Gastrocnemius medialis (tissue), 4 donors: ENCODE measurements around the gene ASB6.

Experiments used
- POLR2A ChIP-seq, 2 donors: fragments of 450-650 bp; IDR thresholded peaks; one replicate each; pipeline ENCODE4 v1.6.1; 2017; ENCODE audit warnings: antibody characterized with exemption in 2 of 2, mild to moderate bottlenecking in 2 of 2, moderate library complexity in 2 of 2
- TF ChIP-seq, protein P1 (sequence below), 5 experiments: fragments of 450-650 bp in 3 of 5; fragments of 200-600 bp in 2 of 5; sonication (generic) in 2 of 5; IDR thresholded peaks in 4 of 5; conservative IDR thresholded peaks in 1 of 5; 1 replicate in 4 of 5; 2 replicates in 1 of 5; pipeline ENCODE4 v1.5.1; 2016 to 2019; ENCODE audit warnings: antibody characterized with exemption in 5 of 5, mild to moderate bottlenecking in 3 of 5, moderate library complexity in 3 of 5

DNA sequence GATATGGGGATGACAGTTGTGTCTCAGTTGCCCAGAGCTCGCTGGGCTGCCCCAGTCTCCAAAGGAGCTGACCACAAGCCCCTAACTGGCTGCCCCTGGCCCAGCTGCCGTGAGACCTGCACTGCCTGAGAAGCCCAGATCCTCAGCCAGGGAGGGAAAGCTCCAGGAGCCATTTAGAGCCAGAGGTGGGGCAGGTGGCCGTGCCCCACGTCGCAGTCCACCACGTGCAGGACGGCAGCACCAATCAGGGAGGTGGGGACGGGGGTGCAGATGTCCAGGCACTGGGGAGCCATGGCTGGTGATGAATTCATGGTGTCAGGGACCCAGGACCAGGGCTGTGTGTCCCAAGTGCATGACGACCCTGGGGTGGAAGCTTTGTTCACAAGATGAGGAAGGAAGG is 36.9 kb upstream of the ASB6 start:
- TF ChIP-seq POLR2A (IDR thresholded peaks at IDR 0.05) = no peak
- TF ChIP-seq, protein P1, sequence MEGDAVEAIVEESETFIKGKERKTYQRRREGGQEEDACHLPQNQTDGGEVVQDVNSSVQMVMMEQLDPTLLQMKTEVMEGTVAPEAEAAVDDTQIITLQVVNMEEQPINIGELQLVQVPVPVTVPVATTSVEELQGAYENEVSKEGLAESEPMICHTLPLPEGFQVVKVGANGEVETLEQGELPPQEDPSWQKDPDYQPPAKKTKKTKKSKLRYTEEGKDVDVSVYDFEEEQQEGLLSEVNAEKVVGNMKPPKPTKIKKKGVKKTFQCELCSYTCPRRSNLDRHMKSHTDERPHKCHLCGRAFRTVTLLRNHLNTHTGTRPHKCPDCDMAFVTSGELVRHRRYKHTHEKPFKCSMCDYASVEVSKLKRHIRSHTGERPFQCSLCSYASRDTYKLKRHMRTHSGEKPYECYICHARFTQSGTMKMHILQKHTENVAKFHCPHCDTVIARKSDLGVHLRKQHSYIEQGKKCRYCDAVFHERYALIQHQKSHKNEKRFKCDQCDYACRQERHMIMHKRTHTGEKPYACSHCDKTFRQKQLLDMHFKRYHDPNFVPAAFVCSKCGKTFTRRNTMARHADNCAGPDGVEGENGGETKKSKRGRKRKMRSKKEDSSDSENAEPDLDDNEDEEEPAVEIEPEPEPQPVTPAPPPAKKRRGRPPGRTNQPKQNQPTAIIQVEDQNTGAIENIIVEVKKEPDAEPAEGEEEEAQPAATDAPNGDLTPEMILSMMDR (IDR thresholded peaks at IDR 0.05 in 4 of 5, conservative IDR thresholded peaks at IDR 0.05 in 1 of 5) = no peak
